ENCODE measurements around the gene CYP3A7. TPM values are rescaled to one million over a fixed set of nuclear protein-coding genes. Genes with fewer than 3 reads are reported as not detected.
"Not testable (repeated sequence)": the region's sequence is repeated elsewhere in the genome, so short reads cannot be mapped to it uniquely, and the experiment has no call there.

The CYP3A7 gene
- total RNA-seq, 4 donors from 2014 or later, result not detected

DNA sequence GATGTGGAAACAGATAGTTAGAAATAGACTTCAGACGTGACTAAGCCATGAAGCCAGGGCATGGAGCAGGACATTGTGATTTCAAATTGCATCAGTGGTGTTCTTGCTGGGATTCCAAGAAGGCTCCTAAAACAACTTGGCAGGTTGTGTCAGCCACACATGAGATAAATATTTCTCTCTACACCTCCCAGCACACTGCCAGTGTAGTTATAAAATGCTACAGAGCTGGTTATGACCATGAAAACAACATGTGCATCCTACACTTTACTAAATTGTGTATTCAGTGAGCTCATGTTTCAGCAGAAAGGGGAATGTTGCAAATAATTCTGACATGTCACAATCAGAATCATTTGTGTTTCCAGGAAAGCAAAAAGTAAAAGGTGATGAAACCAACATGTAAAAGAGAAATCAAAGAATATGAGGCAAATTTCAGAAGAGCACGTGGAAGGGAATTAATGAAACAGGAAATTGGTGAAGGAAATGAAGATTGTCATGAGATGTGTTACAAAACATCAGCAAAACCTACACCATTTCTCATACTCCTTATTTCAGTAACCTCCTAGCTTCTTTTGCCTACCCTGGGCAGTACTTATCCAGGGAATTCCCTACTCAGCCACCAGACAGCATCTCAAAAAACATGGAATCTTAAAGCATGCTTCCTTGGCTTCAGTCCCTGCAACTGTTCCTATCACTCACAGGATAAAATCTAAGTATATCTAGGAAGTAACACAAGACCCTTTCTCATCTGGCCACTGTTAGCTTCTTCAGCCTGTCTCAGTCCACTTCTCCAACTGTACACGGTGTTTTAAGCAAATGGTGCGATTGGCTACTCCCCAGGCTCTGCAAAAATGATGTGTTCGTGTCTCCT is 5.8 kb upstream of the CYP3A7 start:
- H3K9me3 ChIP-seq, result no peaks in the 10 kb centered on the region
- no peaks in the 10 kb centered on the region for H3K27me3 ChIP-seq
- H3K36me3 ChIP-seq, result no peaks in the 10 kb centered on the region
- intact Hi-C loops (cut with DNase I), result no loop called here
- H3K27ac ChIP-seq, result no peak overlapping the region
- peaks cover 0 to 25% (median 7%) of the 10 kb centered on the region in 3 donors for H3K4me1 ChIP-seq
- DNase-seq, result no peak
- TF ChIP-seq CTCF (IDR thresholded peaks at IDR 0.05) (no peak), POLR2A (IDR thresholded peaks at IDR 0.05) (no peak)
- 64 to 79% methylated on average over 4 to 5 of the region's 5 CpGs for WGBS, 2 donors
- no peak overlapping the region for H3K4me3 ChIP-seq

GRCh38 chr7:99739699-99740572 is 4.9 kb upstream of the CYP3A7 start:
- no peak for TF ChIP-seq CTCF (IDR thresholded peaks at IDR 0.05)
- TF ChIP-seq POLR2A (IDR thresholded peaks at IDR 0.05), result no peak
- DNase-seq, result no peak

GRCh38 chr7:99737726-99738125 is 2.7 kb upstream of the CYP3A7 start:
- peak overlapping the region in 2 of 4 donors; percentile 40 to 55 for H3K27ac ChIP-seq
- H3K4me3 ChIP-seq, result no peak overlapping the region
- H3K27me3 ChIP-seq, result no peaks in the 10 kb centered on the region
- intact Hi-C loops (cut with DNase I), result no loop called here
- TF ChIP-seq CTCF (IDR thresholded peaks at IDR 0.05) (no peak), POLR2A (IDR thresholded peaks at IDR 0.05) (no peak)
- H3K36me3 ChIP-seq, result no peaks in the 10 kb centered on the region
- 28 to 35% methylated on average over 1 of the region's 1 CpG for WGBS, 2 donors
- no peaks in the 10 kb centered on the region for H3K9me3 ChIP-seq
- H3K4me1 ChIP-seq, result peaks cover 0 to 25% (median 7%) of the 10 kb centered on the region in 3 donors
- no peak for DNase-seq

More at GRCh38 chr7:99739699-99740572, 4.9 kb upstream of the CYP3A7 start:
- intact Hi-C loops (cut with DNase I), result no loop called here
- no peak overlapping the region for H3K4me3 ChIP-seq
- H3K9me3 ChIP-seq, result no peaks in the 10 kb centered on the region
- no peak overlapping the region for H3K27ac ChIP-seq
- WGBS, 2 donors, result 17 to 90% methylated on average over 1 to 2 of the region's 2 CpGs
- no peaks in the 10 kb centered on the region for H3K27me3 ChIP-seq
- peaks cover 0 to 25% (median 7%) of the 10 kb centered on the region in 3 donors for H3K4me1 ChIP-seq
- no peaks in the 10 kb centered on the region for H3K36me3 ChIP-seq

DNA sequence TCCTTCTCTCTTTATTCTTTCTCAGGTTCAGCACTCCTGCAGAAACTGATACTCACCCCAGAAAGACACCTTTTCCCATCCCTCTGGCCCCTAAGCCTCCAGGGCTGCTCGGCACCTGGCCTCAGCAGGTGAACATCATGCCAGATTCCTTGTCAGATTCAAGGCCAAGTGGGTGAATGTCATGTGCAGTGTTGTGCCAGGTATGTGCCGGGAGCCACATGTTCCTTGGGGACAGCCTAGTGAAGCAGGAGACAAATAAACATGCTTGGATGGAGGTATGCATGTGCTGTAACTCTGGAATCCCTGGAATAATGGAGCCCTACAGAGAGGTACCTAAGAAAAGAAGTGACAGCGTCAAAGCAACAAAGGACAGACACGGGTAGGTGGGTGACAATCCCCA is 1.7 kb upstream of the CYP3A7 start:
- WGBS, 2 donors, result 69 to 74% methylated on average over 4 of the region's 4 CpGs
- H3K27me3 ChIP-seq; H3K36me3 ChIP-seq; H3K4me3 ChIP-seq; intact Hi-C loops (cut with DNase I); H3K9me3 ChIP-seq; DNase-seq: not testable (repeated sequence)
- peak overlapping the region in 2 of 4 donors; percentile 40 to 55 for H3K27ac ChIP-seq
- peaks cover 0 to 25% (median 7%) of the 10 kb centered on the region in 3 donors for H3K4me1 ChIP-seq

- H3K36me3 ChIP-seq, result no peaks in the 10 kb centered on the region
- WGBS, 2 donors, result 95% methylated on average over 2 of the region's 2 CpGs; no CpG with 5 or more reads in 1 of the 2 donors
- H3K4me1 ChIP-seq, result peaks cover 5 to 51% (median 12%) of the 10 kb centered on the region in 3 donors
- no peak overlapping the region for H3K27ac ChIP-seq
- no peaks in the 10 kb centered on the region for H3K27me3 ChIP-seq
- H3K4me3 ChIP-seq, result no peak overlapping the region
- intact Hi-C loops (cut with DNase I), result no loop called here
- DNase-seq, result no peak
- no peaks in the 10 kb centered on the region for H3K9me3 ChIP-seq
- no peak for TF ChIP-seq CTCF (IDR thresholded peaks at IDR 0.05)
- TF ChIP-seq POLR2A (IDR thresholded peaks at IDR 0.05), result no peak
Observed at GRCh38 chr7:99733448-99733847, 1.5 kb downstream of the CYP3A7 start.
